GM19372 (cell line): ENCODE results near the gene HES1.
A peak's percentile ranks its signal among the peaks of the same experiment; 100 is the strongest.
"Not testable (repeated sequence)": the region's sequence is repeated elsewhere in the genome, so short reads cannot be mapped to it uniquely, and the experiment has no call there.

ENCODE experiments used
- ATAC-seq: cut with Tn5 transposase; IDR thresholded peaks from one replicate; pipeline ENCODE4 v1.9.1; 2021; ENCODE audit warnings: mild to moderate bottlenecking, low read depth, moderate library complexity; ENCODE audit not compliant: unreplicated experiment

Gene HES1

DNA sequence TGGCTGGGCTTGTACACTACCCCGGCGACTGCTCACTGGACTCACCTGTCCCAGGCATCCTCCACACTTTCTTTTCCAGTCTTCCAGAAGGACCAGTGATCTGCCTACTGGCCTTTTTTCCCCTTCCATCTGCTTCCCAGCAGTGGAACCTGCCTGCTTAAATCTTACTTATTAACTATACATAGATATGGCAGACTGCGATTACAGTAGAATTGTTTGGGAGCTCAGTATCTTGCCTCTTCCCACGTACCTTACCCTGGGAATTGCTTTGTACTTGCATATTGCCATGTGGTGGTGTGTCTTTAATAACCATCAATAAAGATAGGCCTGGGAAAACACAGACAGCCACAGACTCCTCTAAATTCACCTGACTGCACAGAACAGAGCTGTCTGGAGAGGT is 11.8 kb upstream of the HES1 start:
- ATAC-seq, result no peak

DNA sequence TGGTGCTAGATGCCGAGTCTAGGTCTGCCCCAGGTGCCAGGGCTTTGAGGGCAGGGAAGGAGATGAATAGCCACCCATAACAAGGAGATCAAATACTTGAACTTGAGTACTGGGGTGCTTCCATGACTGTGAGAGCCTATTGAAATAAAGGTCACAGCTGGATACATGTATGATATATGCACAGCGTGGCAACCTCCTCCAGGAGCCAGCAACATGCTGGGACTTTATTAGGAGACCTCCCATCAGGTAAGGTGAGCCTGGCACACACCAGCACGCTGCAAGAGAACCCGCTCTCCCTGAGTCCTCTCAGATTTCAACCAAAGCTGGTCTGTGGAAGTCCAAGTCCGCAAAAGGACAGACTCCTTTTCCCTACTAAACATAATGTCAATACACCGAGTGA is 10.5 kb upstream of the HES1 start:
- no peak for ATAC-seq

DNA sequence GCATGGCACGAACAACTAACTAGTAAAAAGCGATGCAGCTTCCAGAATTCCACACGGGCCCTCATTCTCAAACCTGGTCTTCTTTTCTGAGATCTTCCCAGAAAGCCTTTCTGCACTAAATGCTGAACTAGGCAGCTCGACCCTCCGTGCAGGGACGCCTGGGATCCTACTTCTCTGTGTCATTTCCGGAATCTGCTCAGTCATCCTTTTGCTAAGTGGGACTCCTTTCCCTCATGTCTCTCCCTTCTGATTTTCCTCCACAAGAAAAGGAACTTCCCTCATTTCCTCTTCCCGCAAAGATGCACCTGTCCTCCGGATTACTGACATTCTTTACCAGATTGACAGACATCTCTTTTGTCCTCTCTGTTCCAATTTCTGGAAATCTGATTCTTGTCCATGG is 9.2 kb upstream of the HES1 start:
- ATAC-seq, result no peak

DNA sequence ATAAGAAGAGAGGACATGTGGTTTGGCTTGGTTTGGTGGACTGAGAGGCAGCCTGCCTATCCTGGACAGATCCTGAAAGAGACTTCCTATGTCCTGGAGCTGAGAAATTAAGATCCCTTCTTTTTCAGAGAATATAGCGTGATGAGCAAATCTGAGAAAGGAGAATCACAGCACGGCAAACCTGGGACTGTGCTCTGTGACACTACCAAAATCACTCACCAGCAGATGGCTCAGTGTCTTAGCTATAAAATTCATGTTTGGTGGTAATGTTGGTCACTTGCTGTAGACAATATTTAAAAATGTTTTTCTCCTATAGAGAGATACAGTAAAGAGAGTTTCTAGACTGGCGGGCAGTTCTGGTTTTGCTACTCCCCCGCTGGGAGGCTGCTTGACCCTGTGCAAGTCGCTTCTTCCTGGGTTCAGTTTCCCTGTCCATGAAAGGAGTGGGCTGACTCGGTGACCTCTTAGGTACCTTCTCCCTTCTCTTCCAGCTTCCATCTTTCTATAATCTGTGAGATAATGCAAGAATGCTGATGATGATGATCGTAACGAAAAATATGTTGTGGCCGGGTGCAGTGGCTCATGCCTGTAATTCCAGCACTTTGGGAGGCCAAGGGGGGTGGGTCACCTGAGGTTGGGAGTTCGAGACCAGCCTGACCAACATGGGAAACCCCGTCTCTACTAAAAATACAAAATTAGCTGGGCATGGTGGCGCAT is 7.6 kb upstream of the HES1 start:
- ATAC-seq, result no peak

DNA sequence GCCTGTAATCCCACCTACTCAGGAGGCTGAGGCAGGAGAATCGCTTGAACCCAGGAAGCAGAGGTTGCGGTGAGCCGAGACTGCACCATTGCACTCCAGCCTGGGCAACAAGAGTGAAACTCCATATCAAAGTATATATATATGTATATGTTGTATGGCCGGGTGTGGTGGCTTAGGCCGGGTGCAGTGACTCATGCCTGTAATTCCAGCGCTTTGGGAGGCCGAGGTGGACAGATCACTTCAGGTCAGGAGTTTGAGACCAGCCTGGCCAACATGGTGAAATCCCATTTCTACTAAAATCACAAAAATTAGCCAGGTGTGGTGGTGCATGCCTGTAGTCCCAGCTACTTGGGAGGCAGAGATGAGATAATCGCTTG is 7.0 kb upstream of the HES1 start:
- not testable (repeated sequence) for ATAC-seq

DNA sequence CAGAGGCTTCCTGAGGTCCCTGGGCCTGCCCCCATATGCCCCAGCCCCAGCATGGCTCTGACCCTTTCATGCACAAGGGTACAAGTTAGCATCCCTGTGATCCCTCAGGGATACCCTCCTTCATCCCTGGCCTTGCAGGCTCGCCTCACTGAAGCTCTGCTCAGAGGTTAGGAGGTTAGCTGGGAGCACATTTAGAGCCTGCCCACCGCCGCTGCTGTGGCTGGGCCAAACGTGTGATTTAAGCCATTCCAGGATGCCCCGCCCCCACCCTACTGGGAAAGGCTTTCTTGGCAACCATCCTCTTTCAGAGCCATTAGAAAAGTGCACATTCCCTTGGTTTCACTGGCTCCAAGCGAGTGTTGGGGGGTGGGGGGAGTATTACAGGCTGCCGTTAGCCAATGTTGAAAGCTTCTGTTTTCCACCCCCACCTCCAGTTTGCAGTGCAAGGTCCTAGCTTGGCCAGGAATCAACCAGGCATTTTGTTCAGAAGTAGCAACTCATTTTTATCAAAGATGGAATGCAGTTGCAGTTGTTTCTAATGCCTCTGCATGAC is 6.3 kb upstream of the HES1 start:
- ATAC-seq, result no peak

DNA sequence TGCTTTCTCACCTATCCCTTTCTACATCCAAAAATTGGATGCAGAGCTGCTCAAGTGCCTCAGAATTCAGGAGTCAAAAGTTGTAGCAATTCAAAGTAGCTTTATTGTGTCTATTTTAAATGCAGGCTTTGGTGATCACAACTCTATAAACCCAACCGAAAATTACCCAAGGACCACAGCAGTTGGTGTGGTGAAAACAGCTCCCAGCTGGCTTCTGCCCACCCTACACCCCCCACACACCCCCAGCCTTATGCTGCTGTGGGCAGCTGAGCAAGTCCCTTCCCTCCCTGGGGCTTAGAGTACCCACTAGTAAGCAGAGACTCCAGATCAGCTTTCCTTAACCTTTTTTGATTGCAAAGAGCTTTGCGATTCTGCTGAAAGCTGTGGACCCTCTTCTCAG is 5.8 kb upstream of the HES1 start:
- ATAC-seq, result no peak

DNA sequence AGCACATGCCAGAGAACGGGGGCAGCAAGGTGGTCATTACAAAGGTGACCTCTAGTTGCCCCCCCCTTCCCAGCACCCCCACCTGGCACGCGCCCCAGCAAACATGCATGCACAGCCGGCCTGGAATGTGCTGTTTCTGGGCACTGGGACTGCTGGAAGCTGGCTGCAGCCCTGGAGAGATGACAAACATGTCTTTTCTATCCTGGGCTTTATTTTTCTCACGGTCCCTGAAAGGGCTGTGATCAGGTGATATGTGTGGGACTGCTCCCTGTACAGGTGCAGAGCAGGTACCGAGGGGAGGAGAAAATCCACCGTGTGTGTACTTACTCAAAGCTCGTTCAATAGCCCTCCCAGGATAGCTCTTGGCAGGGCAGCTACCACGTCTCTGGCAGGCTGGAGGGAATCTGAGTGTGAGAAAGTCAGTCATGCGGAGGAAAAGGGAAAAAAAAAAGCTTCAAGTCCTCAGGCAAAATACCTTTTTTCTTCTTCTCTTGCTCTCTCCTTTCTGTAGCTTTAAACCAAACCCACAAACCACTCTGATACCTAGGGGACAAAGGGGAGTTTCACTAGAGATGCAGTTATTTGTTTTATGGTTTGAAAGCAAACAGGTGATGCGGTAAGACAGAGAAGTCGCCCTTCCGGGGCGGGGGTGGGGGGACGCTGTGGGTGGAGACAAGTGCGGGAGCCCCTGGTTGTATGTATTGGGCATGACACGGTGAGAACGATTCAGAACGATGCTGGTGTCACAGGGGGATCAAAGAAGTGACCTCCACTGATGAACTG is 5.0 kb upstream of the HES1 start:
- peak; percentile 54 for ATAC-seq

DNA sequence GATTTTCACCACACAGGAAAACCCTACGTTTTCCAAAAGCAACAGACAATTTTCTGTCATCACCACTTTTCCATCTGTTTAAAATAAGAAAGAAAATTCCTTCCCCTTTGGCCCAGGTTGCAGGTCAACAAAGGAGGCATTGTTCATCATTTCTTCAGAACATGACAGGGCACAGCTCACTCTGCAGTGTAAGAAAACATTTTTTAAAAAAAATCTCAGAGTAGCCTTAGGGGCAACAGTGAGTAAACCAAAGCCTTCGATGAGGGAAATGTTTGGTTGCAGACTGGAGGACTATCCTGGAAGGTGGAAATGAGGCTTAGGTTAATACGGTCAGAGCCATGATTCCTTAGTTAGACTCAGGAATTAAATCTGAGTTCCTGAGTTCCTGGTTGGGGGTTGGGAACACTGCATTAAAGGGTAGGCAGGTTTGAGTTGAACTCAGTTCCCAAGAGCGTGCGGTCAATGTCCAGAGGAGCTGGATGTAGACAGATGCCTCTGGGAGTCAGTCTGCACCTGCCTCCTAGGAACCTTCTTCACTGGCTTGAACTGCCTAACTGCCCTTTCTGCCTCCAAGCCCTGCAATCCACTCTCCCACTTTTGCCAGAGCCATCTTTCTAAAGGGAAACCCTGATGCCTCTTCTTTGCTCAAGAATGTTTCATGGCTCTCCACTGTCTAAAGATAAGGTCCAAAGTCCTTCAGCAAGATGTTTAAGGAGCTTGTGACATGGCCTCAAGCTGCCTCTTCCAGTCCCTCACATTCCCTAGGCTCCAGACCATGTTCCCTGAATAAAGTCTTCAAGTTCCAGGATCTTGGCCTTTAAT is 3.3 kb upstream of the HES1 start:
- ATAC-seq, result no peak

DNA sequence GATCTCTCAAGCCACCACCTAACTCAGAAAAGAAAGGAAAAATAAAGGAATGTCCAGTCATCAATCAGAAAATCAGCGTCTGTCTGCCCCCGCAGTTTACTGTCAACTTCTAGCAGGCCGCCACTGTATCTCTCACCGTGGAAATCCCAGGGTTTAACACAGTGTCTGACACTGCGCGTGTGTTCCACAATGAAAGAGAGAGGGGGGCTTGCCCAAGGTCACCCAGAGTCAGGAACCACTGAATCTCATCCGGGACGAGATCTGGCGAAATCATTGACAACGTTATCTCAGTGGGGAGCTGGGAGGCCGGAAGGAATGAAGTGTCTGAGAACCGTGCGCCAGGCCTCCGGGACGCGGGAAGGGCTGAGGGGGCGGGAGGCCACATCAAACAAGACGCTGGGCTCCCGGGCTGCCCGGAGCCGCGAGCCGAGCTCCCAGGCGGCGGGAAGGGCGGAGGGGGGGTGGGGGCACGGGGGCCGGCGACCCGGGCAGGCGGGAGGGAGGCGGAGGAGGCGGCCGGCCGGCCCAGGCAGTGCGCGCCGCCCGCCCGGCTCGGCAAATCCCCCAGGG is 2.2 kb upstream of the HES1 start:
- no peak for ATAC-seq

DNA sequence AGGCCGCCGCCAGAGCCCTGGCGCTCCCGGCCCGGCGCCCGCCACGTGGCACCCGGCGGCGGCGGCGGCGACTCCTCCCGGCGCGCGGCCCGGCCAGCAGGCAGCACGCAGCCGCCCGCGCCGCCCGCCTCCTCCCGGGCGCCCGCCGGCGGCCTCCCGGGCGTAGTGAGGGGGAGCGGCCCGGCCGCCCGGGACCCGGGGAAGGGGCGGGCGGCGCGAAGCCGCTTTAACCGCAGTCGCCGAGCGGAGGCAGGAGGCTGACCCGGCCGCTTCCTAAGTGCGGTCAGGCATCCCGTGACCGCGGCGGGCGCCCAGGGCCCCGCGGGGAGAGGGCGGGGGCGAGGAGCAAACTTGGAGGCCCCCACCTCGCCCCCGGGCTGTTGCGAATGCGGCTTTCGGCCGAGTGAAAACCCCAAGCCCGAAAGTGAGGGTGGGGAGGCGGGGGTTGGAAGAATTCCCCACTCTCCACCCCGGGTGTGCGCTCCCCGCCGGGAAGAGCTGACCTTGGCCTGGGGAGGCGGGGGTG is 1.7 kb upstream of the HES1 start:
- ATAC-seq, result peak; percentile 17

DNA sequence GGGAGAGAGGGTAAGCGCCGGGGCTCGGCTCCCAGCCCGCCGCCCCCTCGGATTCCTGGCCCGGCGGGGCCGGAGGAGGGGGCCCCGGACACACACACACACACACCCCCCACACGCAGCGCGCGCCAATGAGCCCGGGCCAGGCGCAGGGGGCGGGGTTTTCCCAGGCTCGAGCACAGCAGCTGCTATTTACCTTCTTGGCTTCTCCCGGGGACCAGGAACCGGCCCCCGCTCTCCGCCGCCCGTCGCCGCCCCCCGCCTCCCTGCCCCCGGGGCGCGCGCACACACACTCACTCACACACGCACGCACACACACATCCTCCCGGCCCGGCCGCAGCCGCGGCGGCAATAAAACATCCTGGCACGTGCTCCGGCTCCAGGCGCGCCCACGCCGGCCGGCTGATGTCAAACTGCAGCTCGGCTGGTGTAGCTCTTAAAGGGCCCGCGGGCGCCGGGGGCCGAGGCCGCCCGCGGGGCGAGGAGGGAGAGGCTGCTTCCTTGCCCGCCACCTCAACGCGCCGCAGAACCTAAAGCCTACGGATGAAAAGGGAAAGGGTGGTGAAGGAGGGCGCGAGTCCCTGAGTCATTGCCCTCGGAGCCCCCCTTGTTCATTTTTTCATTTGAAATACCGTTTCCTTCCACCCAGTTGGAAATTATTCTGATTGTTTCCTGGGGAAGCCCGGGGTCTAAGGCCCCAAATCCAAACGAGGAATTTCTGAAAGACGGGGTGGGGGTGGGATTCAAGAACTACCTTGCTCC is 1.0 kb upstream of the HES1 start:
- peak; percentile 36 for ATAC-seq

DNA sequence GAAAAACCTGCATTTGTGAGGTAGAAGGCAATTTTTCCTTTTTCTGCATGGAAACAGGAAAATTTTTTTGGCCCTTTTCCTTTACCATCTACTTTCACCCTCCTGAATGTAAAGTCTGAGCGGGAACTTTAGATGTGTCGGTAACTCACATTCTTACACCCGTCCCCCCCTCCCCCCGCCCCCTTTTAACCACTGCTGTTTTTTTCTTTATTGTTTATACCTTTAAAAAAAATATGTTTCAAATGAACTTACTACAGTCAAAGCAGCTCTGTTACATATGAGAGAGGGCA is 487 bp upstream of the HES1 start:
- ATAC-seq, result no peak

DNA sequence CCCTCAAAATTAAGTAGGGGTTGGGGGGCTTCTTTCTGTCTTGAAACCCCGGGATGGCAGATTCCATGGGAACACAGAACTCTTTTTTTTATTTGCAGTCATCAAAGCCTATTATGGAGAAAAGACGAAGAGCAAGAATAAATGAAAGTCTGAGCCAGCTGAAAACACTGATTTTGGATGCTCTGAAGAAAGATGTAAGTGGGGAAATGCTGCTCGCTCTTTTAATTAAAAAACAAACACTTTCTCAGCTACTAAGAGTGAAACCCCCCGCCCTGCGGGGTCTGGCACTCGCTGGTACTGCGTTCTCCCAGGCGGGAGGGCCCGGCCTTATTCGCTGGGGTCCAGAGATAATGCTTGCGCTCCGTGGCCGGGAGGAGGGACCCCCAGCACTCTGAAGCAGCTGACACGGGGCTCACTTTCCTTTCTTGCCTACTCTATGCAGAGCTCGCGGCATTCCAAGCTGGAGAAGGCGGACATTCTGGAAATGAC is 615 bp downstream of the HES1 start:
- ATAC-seq, result no peak

DNA sequence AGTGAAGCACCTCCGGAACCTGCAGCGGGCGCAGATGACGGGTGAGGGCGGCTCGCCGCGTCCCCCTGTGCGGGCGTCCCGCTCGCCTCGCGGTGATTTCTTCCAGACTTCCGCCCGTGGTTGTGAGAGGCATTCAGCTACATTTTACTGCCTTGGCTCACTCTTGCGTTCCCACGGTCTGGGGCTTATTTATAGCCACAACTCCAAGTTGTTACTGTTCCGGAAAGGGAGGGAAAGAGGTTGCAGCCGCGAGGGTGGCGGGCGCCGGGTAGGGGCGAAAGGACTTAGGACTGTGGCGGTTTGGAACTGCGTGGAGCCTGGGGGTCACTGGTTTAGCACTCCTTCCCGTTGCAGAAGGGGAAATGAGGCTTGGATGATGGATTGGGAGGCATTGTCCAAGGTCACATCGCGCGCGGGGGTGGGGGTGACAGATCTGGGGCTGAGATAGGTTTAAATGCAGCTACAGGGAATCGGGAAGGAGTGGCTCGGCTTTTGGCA is 1.1 kb downstream of the HES1 start:
- no peak for ATAC-seq

DNA sequence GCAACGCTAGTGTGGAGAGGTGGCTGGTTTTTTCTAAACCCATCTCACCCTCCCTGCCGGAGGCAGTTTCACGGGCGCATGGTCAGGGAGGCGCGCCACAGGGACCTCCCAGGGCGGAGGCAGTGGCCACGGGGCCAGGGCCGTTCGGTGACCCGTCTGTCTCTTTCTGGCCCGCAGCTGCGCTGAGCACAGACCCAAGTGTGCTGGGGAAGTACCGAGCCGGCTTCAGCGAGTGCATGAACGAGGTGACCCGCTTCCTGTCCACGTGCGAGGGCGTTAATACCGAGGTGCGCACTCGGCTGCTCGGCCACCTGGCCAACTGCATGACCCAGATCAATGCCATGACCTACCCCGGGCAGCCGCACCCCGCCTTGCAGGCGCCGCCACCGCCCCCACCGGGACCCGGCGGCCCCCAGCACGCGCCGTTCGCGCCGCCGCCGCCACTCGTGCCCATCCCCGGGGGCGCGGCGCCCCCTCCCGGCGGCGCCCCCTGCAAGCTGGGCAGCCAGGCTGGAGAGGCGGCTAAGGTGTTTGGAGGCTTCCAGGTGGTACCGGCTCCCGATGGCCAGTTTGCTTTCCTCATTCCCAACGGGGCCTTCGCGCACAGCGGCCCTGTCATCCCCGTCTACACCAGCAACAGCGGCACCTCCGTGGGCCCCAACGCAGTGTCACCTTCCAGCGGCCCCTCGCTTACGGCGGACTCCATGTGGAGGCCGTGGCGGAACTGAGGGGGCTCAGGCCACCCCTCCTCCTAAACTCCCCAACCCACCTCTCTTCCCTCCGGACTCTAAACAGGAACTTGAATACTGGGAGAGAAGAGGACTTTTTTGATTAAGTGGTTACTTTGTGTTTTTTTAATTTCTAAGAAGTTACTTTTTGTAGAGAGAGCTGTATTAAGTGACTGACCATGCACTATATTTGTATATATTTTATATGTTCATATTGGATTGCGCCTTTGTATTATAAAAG is 1.8 kb downstream of the HES1 start:
- peak; percentile 44 for ATAC-seq

DNA sequence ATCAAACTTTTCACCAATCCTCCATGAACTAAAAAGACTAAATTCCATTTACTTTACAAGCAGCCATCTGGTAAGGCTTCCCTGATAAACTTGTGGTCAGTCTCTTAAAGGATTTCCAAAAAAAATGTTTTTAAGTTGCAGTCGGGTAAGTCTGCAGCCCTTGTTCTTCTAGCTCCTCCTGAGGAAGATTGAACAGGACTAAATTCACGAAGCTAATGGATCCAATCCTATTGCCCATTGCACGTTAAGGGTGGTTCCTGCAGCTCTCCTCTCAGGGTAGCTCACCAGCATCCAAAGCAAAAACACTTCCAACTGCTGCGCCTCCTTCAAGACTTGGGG is 2.8 kb downstream of the HES1 start:
- ATAC-seq, result no peak

DNA sequence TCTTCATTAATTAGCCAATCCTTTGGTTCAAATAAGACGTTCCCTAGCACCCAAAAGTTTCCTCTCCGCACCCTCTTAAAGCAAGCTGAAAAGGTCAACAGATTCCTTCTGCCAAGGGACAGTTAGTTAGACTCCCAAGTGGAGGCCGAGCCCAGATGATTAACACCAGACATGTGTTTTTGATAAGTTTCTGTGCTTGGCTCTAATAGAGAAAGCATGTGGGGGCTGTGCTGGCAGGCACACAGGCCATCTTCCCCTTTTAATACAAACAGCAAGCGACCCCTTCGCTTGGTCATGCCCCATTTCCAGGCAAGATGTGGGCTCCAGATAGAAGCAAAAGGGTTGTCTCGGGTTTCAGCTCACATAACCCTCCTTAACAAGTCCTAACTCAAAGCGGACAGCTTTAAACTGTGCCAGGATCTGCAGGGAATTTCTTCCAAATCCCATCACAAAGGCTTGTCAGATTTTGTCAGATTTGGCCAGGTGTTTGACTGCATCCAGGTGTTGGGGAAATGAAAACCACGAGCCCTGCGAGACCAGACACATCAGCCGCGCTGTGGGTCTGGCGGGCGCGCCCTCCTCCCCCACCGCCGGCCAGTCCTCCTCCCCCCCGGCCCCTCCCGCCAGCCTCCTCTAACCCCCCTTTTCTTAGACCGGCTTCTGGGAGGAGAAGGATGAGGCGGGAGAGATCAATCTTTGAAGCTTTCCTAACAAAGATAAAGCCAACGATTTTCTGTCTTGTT is 3.3 kb downstream of the HES1 start:
- no peak for ATAC-seq
